Measurements from ENCODE around the gene TK1. TPM values are rescaled to one million over a fixed set of nuclear protein-coding genes. Genes with fewer than 3 reads are reported as not detected.
"Not testable (repeated sequence)": the region's sequence is repeated elsewhere in the genome, so short reads cannot be mapped to it uniquely, and the experiment has no call there.

TK1 gene
- 10 to 100 TPM in 3 of 4 donors, 1 to 10 TPM in 1; 6.9 to 60.6 (median 14.4) TPM for polyA plus RNA-seq
- long read RNA-seq, donor 1: 0 reads
- long read RNA-seq, donor 2, partial matches to known transcripts: 0 of 5 reads
- long read RNA-seq, donor 2, other reads (novel, unspliced or antisense): 0 of 5 reads
- long read RNA-seq, donor 3, transcript TK1-201 (7 exons, 1,628 nt): major isoform, 15 of 15 reads
- long read RNA-seq, donor 3, partial matches to known transcripts: 0 of 15 reads
- long read RNA-seq, donor 3, other reads (novel, unspliced or antisense): 0 of 15 reads
- long read RNA-seq, donor 4, partial matches to known transcripts: 0 of 1 reads
- long read RNA-seq, donor 4, other reads (novel, unspliced or antisense): 0 of 1 reads
- long read RNA-seq, donor 5, partial matches to known transcripts: 0 of 1 reads
- long read RNA-seq, donor 5, other reads (novel, unspliced or antisense): 0 of 1 reads
- long read RNA-seq, donor 6, transcript TK1-201 (7 exons, 1,628 nt): major isoform, 8 of 9 reads
- long read RNA-seq, donor 6, partial matches to known transcripts: 0 of 9 reads
- long read RNA-seq, donor 6, other reads (novel, unspliced or antisense): 0 of 9 reads
- long read RNA-seq, donor 7, transcript TK1-201 (7 exons, 1,628 nt): major isoform, 28 of 74 reads
- long read RNA-seq, donor 7, partial matches to known transcripts: 7 of 74 reads
- long read RNA-seq, donor 7, other reads (novel, unspliced or antisense): 38 of 74 reads
- long read RNA-seq, donor 8, partial matches to known transcripts: 0 of 1 reads
- long read RNA-seq, donor 8, other reads (novel, unspliced or antisense): 0 of 1 reads
- long read RNA-seq, donor 9, partial matches to known transcripts: 0 of 3 reads
- long read RNA-seq, donor 9, other reads (novel, unspliced or antisense): 0 of 3 reads
- long read RNA-seq, donor 10, transcript TK1-201 (7 exons, 1,628 nt): major isoform, 21 of 21 reads
- long read RNA-seq, donor 10, partial matches to known transcripts: 0 of 21 reads
- long read RNA-seq, donor 10, other reads (novel, unspliced or antisense): 0 of 21 reads

- FAIRE-seq (no peak), DNase-seq (peak; percentile 99)
- Histone ChIP-seq H3K4me3 (ENCODE audit: low read depth in 1 of 3, low read length in 3 of 3) (peak within 1 kb of the TSS; percentile 22 to 57 (median 48)), H3K27ac (ENCODE audit: low read depth in 1 of 3, low read length in 2 of 3) (peak within 1 kb of the TSS; percentile 53 to 92 (median 88)), H3K36me3 (ENCODE audit: control insufficient read depth in 3 of 3, insufficient read depth in 2 of 3, low read depth in 1 of 3, low read length in 3 of 3) (peaks cover 0 to 44% (median 0%) of the 10 kb centered on the region in 3 donors), H3K27me3 (ENCODE audit: control insufficient read depth in 3 of 3, insufficient read depth in 3 of 3, low read length in 3 of 3) (no peaks in the 10 kb centered on the region), H3K9me3 (ENCODE audit: control insufficient read depth in 2 of 2, insufficient read depth in 1 of 2, low read depth in 1 of 2, low read length in 1 of 2) (peaks cover 0 to 3% of the 10 kb centered on the region in 2 donors), H3K4me1 (ENCODE audit: control insufficient read depth in 3 of 3, insufficient read depth in 2 of 3, low read depth in 1 of 3, low read length in 2 of 3) (peaks cover 0 to 9% (median 4%) of the 10 kb centered on the region in 3 donors)
- WGBS, 3 donors: 1 to 4% (median 2%) methylated on average over 48 to 57 of the region's 57 CpGs
Measured at GRCh38 chr17:78186692-78187595, at the start of gene TK1, which contains the start of gene AFMID. TK1 (minus strand) TSS chr17:78187052; CDS start chr17:78186994, 58 bp downstream. AFMID (plus strand) TSS chr17:78187362; CDS start chr17:78187371, 9 bp downstream.

GRCh38 chr17:78235885-78236284, 49.0 kb upstream of the TK1 start:
- Histone ChIP-seq H3K4me1 (ENCODE audit: control insufficient read depth in 3 of 3, insufficient read depth in 2 of 3, low read depth in 1 of 3, low read length in 2 of 3) (peaks cover 0 to 4% (median 0%) of the 10 kb centered on the region in 3 donors), H3K27ac (ENCODE audit: low read depth in 1 of 3, low read length in 2 of 3) (no peak overlapping the region), H3K9me3 (ENCODE audit: control insufficient read depth in 2 of 2, insufficient read depth in 1 of 2, low read depth in 1 of 2, low read length in 1 of 2) (no peaks in the 10 kb centered on the region), H3K4me3 (ENCODE audit: low read depth in 1 of 3, low read length in 3 of 3) (no peak overlapping the region), H3K36me3 (ENCODE audit: control insufficient read depth in 3 of 3, insufficient read depth in 2 of 3, low read depth in 1 of 3, low read length in 3 of 3) (no peaks in the 10 kb centered on the region), H3K27me3 (ENCODE audit: control insufficient read depth in 3 of 3, insufficient read depth in 3 of 3, low read length in 3 of 3) (peaks cover 2 to 24% (median 17%) of the 10 kb centered on the region in 3 donors)
- 81 to 88% (median 87%) methylated on average over 8 of the region's 8 CpGs for WGBS, 3 donors
- DNase-seq (no peak), FAIRE-seq (no peak)

- not testable (repeated sequence) for DNase-seq; FAIRE-seq; H3K27ac ChIP-seq (ENCODE audit: low read depth in 1 of 3, low read length in 2 of 3); H3K4me1 ChIP-seq (ENCODE audit: control insufficient read depth in 3 of 3, insufficient read depth in 2 of 3, low read depth in 1 of 3, low read length in 2 of 3); H3K4me3 ChIP-seq (ENCODE audit: low read depth in 1 of 3, low read length in 3 of 3); H3K9me3 ChIP-seq (ENCODE audit: control insufficient read depth in 2 of 2, insufficient read depth in 1 of 2, low read depth in 1 of 2, low read length in 1 of 2); H3K36me3 ChIP-seq (ENCODE audit: control insufficient read depth in 3 of 3, insufficient read depth in 2 of 3, low read depth in 1 of 3, low read length in 3 of 3)
- WGBS, 3 donors: 82 to 87% (median 83%) methylated on average over 6 of the region's 6 CpGs
- H3K27me3 ChIP-seq (ENCODE audit: control insufficient read depth in 3 of 3, insufficient read depth in 3 of 3, low read length in 3 of 3): peaks cover 2 to 33% (median 24%) of the 10 kb centered on the region in 3 donors
Measured at GRCh38 chr17:78235022-78235421, 48.2 kb upstream of the TK1 start.

- FAIRE-seq (no peak), DNase-seq (no peak)
- WGBS, 3 donors: 83 to 88% (median 87%) methylated on average over 14 to 17 of the region's 17 CpGs
- Histone ChIP-seq H3K4me3 (ENCODE audit: low read depth in 1 of 3, low read length in 3 of 3) (no peak overlapping the region), H3K27me3 (ENCODE audit: control insufficient read depth in 3 of 3, insufficient read depth in 3 of 3, low read length in 3 of 3) (peaks cover 2 to 37% (median 24%) of the 10 kb centered on the region in 3 donors), H3K4me1 (ENCODE audit: control insufficient read depth in 3 of 3, insufficient read depth in 2 of 3, low read depth in 1 of 3, low read length in 2 of 3) (peaks cover 0 to 4% (median 0%) of the 10 kb centered on the region in 3 donors), H3K36me3 (ENCODE audit: control insufficient read depth in 3 of 3, insufficient read depth in 2 of 3, low read depth in 1 of 3, low read length in 3 of 3) (no peaks in the 10 kb centered on the region), H3K27ac (ENCODE audit: low read depth in 1 of 3, low read length in 2 of 3) (no peak overlapping the region), H3K9me3 (ENCODE audit: control insufficient read depth in 2 of 2, insufficient read depth in 1 of 2, low read depth in 1 of 2, low read length in 1 of 2) (no peaks in the 10 kb centered on the region)
Measured at GRCh38 chr17:78234261-78234865, 47.5 kb upstream of the TK1 start.

GRCh38 chr17:78233678-78234077, 46.8 kb upstream of the TK1 start:
- WGBS, 3 donors: 85 to 92% (median 91%) methylated on average over 8 to 10 of the region's 10 CpGs
- H3K9me3 ChIP-seq (ENCODE audit: control insufficient read depth in 2 of 2, insufficient read depth in 1 of 2, low read depth in 1 of 2, low read length in 1 of 2): no peaks in the 10 kb centered on the region
- no peaks in the 10 kb centered on the region for H3K36me3 ChIP-seq (ENCODE audit: control insufficient read depth in 3 of 3, insufficient read depth in 2 of 3, low read depth in 1 of 3, low read length in 3 of 3)
- H3K4me1 ChIP-seq (ENCODE audit: control insufficient read depth in 3 of 3, insufficient read depth in 2 of 3, low read depth in 1 of 3, low read length in 2 of 3): peaks cover 0 to 4% (median 0%) of the 10 kb centered on the region in 3 donors
- DNase-seq (no peak), FAIRE-seq (no peak)
- no peak overlapping the region for H3K4me3 ChIP-seq (ENCODE audit: low read depth in 1 of 3, low read length in 3 of 3)
- peaks cover 2 to 37% (median 24%) of the 10 kb centered on the region in 3 donors for H3K27me3 ChIP-seq (ENCODE audit: control insufficient read depth in 3 of 3, insufficient read depth in 3 of 3, low read length in 3 of 3)
- no peak overlapping the region for H3K27ac ChIP-seq (ENCODE audit: low read depth in 1 of 3, low read length in 2 of 3)

- peaks cover 2 to 42% (median 24%) of the 10 kb centered on the region in 3 donors for H3K27me3 ChIP-seq (ENCODE audit: control insufficient read depth in 3 of 3, insufficient read depth in 3 of 3, low read length in 3 of 3)
- no peaks in the 10 kb centered on the region for H3K36me3 ChIP-seq (ENCODE audit: control insufficient read depth in 3 of 3, insufficient read depth in 2 of 3, low read depth in 1 of 3, low read length in 3 of 3)
- no peaks in the 10 kb centered on the region for H3K9me3 ChIP-seq (ENCODE audit: control insufficient read depth in 2 of 2, insufficient read depth in 1 of 2, low read depth in 1 of 2, low read length in 1 of 2)
- DNase-seq (no peak), FAIRE-seq (no peak)
- 84 to 89% (median 88%) methylated on average over 2 of the region's 2 CpGs for WGBS, 3 donors
- H3K27ac ChIP-seq (ENCODE audit: low read depth in 1 of 3, low read length in 2 of 3): no peak overlapping the region
- no peak overlapping the region for H3K4me3 ChIP-seq (ENCODE audit: low read depth in 1 of 3, low read length in 3 of 3)
- peaks cover 0 to 4% (median 0%) of the 10 kb centered on the region in 3 donors for H3K4me1 ChIP-seq (ENCODE audit: control insufficient read depth in 3 of 3, insufficient read depth in 2 of 3, low read depth in 1 of 3, low read length in 2 of 3)
Measured at GRCh38 chr17:78232859-78233173, 46.0 kb upstream of the TK1 start.

- H3K36me3 ChIP-seq (ENCODE audit: control insufficient read depth in 3 of 3, insufficient read depth in 2 of 3, low read depth in 1 of 3, low read length in 3 of 3): no peaks in the 10 kb centered on the region
- no peak overlapping the region for H3K27ac ChIP-seq (ENCODE audit: low read depth in 1 of 3, low read length in 2 of 3)
- H3K9me3 ChIP-seq (ENCODE audit: control insufficient read depth in 2 of 2, insufficient read depth in 1 of 2, low read depth in 1 of 2, low read length in 1 of 2): no peaks in the 10 kb centered on the region
- H3K4me3 ChIP-seq (ENCODE audit: low read depth in 1 of 3, low read length in 3 of 3): no peak overlapping the region
- DNase-seq: no peak
- peaks cover 2 to 42% (median 24%) of the 10 kb centered on the region in 3 donors for H3K27me3 ChIP-seq (ENCODE audit: control insufficient read depth in 3 of 3, insufficient read depth in 3 of 3, low read length in 3 of 3)
- H3K4me1 ChIP-seq (ENCODE audit: control insufficient read depth in 3 of 3, insufficient read depth in 2 of 3, low read depth in 1 of 3, low read length in 2 of 3): peaks cover 0 to 4% (median 0%) of the 10 kb centered on the region in 3 donors
- 12 to 22% (median 17%) methylated on average over 27 to 55 of the region's 55 CpGs for WGBS, 3 donors
- no peak for FAIRE-seq
Measured at GRCh38 chr17:78231991-78232858, 45.4 kb upstream of the TK1 start.
